Nucleus accumbens (tissue), 56 donors: ENCODE measurements around the gene VAPA.
A peak's percentile ranks its signal among the peaks of the same experiment; 100 is the strongest.

ENCODE experiments used
- DNase-seq, 56 donors: peaks; one replicate each; lab custom pipeline; 2025; lab: John Stamatoyannopoulos, UW

The VAPA gene

DNA sequence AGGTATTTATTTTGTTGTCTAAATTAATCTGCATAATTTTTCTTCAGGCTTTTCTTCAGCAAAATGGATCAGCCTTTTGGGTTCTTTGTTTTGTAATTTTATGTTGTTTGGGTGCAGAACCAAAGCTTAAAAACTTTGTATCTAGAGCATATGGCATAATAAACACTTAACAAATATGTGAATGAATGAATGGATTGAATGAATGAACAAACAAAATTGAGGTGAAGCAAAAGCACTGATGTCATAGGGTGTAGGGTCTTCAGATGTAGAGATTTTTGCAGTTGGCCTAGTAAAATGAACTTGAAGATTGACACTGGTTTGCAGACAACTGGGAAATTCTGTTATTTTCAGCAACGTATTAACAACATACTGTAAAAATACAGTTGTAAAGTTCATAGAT, 17.3 kb downstream of the VAPA start:
- no peak for DNase-seq

DNA sequence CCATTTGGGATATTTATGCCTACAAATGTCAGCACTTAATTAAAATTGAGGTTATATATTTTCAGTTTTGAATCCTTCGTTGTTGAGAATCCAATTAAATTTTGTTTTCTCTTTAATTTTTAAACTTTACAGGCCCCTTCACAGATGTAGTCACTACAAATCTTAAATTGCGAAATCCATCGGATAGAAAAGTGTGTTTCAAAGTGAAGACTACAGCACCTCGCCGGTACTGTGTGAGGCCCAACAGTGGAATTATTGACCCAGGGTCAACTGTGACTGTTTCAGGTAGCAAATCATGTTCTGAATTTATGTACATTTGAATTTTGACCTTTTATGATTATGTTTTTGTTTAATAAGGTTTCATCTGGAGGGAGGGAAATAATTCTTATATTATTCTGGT, 17.9 kb downstream of the VAPA start:
- no peak for DNase-seq

DNA sequence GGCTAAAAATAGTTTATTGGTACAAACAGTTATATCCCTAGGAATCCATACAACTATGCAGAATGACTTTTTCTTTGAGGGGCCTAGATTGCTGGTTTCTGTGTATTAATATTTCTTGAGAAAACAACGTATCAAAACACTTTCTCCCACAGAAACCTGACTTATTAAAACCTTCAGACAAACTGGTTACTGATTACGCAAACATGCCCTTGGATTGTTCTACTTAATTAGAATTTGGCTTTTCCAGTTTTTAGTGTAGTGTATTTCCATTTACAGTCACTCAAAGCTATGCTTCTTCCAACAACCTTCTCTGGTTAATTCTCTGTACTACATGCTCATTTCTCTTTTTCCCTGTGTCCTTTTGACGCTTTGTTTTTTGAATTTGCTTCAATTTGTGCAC, 20.0 kb downstream of the VAPA start:
- DNase-seq = no peak

DNA sequence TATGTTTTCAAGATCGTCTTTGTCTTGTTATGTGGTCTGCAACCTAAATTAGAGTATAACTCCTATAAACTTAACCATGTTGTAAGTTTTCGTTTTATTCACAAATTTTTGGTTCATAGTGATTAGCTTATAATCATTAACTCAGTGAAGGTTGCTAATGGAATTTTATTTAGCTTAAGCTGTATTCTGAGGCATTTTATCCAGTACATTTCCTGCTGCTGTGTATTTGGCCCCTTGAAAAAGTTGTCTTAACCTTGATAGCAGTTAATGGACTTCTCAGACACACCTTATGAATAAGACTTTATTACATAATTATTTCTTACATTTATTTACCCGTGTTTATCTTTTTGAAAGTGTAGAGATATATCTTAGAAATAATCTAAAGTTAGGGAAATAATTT, 20.5 kb downstream of the VAPA start:
- DNase-seq = no peak

DNA sequence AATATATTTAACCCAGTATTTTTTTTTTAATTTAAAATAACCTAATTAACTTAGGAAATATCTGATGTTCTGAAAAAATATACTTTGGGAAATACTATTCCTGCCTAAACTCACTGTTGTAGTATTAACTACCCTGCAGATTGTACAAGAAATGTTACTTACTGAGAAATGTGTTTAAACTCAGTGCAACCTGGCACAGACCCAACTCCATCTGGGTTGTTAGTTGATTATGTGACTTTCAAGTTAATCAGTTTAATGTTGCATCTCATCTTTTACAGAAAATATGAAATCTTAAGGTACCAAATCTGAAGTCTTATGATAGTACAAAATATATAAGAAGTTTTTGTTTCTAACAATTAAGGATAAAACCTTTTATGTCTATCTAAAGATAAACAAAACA, 27.3 kb downstream of the VAPA start:
- peak in 3 of 56 donors; percentile 10 to 22 (median 10) for DNase-seq

DNA sequence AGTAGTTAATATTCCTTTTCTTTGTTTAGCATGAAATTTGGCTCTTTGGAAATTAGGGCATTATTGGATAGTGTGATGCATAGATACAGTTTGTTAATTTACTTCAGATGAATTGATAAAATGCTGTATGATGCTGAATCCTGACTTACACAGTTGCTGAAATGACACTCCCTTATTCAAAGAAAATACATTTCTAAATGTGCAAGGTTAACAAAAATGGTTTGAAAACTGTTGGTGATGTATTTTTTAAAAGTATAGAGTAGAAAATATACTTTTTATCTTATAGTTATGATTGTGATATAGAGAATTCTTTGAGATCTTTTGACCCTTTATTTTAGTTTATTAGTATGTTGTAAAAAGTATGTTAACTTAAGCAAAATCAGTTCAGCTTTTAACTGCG, 27.8 kb downstream of the VAPA start:
- no peak for DNase-seq

DNA sequence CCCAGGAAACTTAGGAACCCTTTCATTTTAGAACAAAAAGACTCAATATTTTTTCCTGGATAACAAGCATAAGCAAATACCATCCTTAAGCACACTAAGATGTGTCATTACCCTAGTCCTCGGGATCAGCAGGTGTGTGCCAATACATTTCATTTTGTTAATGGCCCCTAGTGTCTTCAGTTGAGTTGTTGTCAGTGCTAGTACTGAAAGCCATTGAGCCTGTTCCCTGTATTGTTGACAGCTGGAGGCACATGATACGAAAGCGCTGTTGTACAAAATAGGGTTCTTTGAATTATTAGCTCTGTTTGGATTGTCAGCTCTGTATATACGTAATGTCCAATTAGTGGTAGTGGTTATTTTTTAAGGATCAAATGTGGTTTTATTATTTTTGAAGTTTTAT, 29.5 kb downstream of the VAPA start:
- DNase-seq = peak in 9 of 56 donors; percentile 3 to 32 (median 13)

DNA sequence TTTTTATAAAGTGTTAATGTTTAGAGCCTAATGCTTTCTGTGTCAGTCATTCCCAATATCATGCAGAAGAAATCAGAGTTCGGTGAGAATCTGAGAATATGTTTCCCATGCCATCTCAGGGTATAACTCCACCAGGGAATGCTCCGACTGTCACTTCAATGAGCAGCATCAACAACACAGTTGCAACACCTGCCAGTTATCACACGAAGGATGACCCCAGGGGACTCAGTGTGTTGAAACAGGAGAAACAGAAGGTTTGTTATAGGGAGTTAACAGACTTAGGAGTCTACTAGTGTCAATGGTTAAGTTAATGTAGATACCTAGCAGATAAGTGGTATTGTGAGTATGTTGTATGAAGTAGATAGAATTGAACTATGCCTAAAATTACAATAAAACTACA, 31.0 kb downstream of the VAPA start:
- no peak for DNase-seq

DNA sequence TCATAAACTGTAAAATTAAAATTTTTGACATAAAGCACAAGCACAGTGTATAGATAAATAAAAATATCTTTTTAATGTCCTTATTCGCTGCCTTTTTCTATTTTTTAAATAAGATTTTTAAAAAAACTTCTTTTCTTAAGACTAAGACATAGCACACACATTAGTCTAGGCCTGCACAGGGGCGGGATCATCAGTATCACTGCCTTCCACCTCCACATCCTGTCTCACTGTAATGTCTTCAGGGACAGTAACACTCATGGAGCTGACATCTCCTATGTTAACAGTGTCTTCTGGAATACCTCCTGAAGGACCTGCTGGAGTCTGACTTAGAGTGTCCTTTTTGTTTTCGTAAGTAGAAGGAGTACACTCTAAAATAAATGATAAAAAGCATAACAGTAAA, 33.0 kb downstream of the VAPA start:
- no peak for DNase-seq

DNA sequence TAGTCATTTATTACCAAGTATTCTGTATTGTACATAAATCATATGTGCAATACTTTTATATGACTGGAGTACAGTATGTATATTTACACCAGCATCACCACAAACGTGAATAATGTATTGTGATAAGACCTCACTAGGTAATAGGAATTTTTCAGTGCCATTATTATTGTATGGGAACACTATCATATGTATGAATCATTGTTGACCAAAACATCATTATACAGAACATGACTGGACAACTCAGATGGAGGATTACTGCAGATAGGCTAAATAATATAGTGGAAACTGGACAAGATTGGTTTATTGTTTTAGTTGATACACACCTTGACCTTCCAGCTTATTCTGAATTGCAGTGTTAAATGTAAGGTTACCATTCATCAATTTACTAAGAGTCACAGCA, 33.4 kb downstream of the VAPA start:
- no peak for DNase-seq

DNA sequence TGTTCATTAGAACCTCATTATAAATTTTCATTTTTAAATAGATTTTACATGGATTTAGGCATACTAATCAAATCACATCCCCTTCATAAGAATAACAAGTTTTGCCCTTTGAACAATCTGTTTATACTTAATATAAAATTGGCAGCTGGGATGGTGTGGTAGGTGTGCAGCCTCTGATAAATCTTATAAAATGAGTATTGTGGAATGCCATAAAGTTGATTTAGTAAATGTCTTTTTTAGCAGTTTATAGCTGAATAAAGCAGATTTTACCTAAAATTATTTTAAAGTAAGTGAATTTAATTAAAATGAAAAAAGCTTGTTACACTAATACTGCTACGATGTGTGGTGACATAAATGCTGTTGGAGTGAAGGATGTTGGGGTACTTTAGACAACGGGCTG, 35.5 kb downstream of the VAPA start:
- DNase-seq = no peak

DNA sequence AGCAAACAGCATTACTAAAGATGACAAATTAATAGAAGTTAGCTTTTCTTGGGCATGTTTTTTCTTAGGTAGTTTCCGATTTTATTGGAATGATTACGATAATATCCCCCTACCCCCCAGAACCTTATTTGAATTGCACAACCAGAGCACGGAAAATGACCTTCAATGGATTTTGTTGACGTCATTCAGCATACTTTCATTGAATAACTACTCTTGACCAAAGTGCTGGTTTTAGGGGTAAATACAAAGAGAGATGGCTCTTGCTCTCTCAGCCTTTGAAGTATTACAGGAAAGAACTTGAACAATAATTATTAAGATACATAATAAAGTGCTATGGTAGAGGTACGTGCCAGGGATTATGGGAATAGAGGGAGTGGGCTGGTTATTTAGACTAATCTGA, 36.0 kb downstream of the VAPA start:
- no peak for DNase-seq

DNA sequence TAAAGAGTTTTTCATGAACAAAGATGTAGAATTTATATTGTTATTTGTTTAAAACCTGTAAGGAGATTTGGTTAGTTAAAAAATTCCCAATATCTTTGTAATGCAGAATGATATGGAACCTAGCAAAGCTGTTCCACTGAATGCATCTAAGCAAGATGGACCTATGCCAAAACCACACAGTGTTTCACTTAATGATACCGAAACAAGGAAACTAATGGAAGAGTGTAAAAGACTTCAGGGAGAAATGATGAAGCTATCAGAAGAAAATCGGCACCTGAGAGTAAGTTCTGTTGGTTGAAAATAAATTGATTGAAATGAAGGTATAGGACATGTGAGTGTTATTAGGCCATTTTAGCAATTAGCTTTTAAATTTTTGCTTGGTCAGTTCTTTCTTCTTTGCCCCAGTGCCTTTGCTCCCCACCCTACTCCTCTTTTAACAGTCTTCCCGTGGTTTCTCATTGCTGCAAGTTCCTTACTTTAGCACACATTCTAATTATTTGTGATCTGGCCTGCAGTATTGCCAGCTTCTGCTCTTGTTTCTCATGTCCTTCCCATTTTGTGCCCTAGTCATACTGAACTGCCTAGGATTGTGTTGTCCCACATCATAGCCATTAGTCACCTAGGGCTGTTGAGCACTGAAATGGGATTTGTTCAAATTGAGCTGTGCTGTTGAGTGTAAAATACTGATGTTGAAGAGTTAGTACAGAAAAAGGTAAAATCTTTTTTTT, 36.6 kb downstream of the VAPA start:
- DNase-seq = no peak

DNA sequence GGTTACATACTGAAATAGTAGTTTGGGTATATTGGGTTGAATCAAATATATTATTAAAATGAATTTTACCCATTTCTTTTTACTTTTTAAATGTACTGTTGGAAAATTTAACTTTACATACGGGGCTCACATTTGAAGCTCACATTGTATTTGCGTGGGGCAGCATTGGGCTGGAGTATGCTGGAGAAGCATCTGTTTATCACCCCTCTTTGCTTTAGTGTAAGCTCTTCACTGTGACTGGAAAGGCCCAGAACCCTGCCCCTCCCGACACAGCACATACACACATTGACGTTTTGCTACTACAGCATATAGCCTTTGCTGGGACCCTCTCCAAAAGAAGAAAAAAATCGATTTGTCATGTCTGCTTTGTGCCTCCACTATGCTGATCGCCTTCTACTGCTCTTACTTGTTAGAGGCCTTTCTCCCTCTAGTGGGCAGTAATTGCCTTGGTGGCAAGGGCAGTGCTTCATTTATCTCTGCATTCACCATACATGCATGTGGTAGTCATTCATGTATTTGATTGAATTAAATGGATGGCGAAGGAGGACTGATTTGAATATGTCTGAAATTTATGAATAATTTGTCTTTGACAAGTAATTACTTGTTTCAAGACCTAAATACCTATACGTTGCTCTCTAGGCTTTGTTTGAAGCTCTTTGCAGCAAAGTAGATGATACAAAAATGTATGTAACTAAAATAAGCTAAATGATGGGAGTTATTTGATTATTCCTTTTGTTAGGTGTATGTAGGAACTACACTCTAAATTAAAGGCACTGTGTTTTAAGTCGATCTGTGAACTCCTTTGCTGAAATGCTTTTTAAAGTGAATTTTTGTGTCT, 37.4 kb downstream of the VAPA start:
- DNase-seq = peak in 19 of 56 donors; percentile 8 to 41 (median 20)

DNA sequence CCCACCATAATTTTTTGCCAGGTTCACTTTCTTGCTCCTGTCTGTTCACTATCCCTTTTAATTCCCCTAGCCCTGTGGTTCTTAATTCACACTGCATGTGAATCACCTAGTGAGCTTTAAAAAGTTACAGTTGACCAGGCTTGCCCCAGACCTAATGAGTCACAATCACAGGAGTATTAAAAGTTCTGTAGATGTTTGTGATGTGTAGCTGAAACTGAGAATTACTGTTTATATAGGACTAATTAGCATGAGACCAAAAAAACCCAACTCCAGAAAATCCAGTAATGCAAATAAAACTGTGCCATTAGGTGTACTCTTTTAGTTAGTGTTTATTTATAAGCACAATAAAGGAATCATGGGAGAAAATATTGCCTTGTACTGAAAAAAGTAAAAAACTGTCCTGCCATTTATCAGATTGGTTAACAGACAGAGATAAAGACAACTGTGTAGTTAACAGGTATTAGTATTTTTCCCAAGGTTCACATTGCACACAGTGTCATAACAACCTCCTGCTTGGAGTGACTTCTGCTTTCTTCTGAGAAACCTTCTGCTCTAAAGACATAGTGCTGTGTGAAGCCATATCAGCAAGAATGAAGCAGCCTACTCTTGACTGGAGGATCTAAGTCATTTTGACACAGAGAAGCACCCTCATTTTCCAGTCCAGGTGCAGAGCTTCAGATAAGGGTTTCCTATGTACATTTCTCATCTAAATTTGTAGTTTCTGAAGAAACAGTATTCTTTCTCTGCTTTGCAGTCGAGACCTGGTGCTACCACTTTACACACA, 39.0 kb downstream of the VAPA start:
- no peak for DNase-seq

DNA sequence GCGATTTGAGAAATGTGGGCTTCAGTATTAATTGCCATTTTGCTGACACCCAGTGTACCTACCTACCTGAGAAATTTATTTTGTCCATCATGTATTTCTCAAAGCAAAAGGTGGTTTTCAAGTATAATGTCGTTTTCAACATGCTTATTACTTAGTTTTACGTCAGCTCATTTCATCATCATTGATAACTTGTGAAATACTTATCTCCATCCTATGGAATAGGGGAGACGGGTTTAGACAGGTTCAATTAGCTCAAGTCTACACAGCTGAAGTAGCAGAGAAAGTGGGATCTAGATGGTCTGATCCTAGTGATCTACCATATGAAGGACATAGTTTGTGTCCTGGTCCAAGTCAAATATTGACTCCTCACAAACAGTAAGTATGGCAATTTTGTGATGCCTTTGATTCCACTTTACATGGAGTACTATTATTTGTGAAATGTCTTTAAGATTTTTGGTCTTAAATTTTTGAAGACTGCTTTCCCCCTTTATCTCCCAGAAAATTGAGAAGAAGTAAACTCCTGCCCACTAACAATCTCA, 45.1 kb downstream of the VAPA start:
- no peak for DNase-seq

DNA sequence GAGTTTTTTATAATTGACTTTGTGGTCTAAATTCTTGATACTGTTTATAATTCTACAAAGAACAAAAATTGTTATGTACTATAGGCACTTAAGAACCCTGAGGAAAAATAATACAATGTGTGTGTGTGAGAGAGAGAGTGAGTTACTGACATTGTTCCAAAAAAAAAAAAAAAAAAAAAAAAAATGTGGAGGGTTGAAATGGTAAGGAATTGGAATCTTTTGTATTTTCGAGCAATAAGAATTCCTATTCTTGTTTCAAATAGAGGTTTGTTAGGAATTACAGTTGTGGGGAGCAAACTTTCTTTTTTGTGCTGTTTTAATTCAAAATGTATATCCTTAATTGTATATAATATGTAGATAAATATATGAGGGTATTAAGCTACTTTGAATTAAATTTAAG, 45.7 kb downstream of the VAPA start:
- DNase-seq = no peak

DNA sequence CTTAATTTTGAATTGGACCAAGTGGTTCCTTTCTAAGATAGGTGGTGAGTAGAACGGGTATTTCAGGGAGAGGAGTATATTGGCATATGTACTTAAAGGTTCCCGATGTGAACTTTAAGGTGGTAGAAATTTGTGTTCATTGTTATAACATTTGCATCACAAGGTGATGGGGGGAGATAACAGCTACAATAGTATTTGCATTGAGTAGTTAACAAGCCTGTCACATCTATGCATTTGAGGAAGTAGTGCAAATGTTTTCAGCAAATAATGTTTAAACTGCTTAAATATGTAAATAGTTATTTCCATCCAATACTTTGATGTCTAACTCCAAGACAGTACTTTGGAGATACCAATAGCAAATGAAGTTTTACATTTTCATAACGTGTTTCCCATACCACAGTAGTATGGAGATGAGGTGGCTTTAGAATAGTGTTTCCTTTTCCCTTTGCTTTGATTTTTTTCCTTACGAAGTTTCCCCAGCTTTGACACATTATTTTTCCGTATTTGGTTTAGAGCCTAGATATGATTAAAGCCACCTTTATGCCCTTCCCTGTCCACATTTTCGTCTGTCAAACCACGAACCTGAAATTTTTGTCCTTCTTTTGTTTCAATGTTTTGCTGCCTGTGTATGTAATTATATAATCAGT, 46.6 kb downstream of the VAPA start:
- DNase-seq = no peak

DNA sequence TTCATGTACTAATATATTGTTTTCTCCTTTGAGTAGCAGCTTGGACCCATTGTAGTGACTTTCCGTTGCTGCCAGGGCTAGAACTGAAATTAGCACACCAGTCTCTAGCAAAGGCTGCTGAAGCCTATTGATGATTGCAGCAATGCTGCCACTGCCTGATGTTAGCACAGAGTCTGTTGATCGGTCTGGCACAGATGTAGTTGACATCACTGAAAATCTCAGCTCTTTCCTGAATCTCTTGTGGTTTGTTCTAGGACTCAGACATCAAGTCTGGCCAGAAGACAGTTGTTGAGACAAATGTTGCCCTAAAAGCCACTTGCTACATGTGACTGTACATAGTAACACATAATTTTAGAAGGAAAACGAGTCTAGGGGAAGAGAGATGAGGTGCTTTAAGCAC, 47.2 kb downstream of the VAPA start:
- peak in 5 of 56 donors; percentile 16 to 39 (median 21) for DNase-seq
